Kidney (tissue), 14 donors: ENCODE data around the gene MAMLD1. TPM values are rescaled to one million over a fixed set of nuclear protein-coding genes. Genes with fewer than 3 reads are reported as not detected.

ENCODE experiments used
- DNase-seq, 5 donors: peaks; one replicate each; pipeline ENCODE4 v3.0.0-alpha.2; 2013 to 2020
- FAIRE-seq: peaks from 2 replicates; lab custom pipeline; 2012; peaks lifted over from hg19 to GRCh38; lab: Jason Lieb, UNC
- H3K27ac ChIP-seq, 2 donors: one replicate each; pipeline ENCODE4 v1.7.0; 2013; ENCODE audit warnings: low read depth in 2 of 2, low read length in 2 of 2, inconsistent platforms in 1 of 2
- H3K27me3 ChIP-seq: one replicate; pipeline ENCODE4 v1.7.1; 2013; ENCODE audit warnings: low read length, inconsistent platforms; ENCODE audit not compliant: control insufficient read depth, insufficient read depth
- H3K36me3 ChIP-seq, 3 donors: one replicate each; pipeline versions ENCODE4 v1.7.0 to v1.7.1; 2013; ENCODE audit warnings: low read length in 3 of 3, control low read depth in 1 of 3, inconsistent platforms in 1 of 3; ENCODE audit not compliant: insufficient read depth in 3 of 3, control insufficient read depth in 2 of 3
- H3K4me1 ChIP-seq, 3 donors: one replicate each; pipeline versions ENCODE4 v1.7.0 to v1.7.1; 2013; ENCODE audit warnings: low read length in 3 of 3, inconsistent platforms in 1 of 3, low read depth in 1 of 3; ENCODE audit not compliant: control insufficient read depth in 2 of 3, insufficient read depth in 2 of 3
- H3K4me3 ChIP-seq, 3 donors: one replicate each; pipeline versions ENCODE4 v1.7.0 to v1.8.1; 2013; ENCODE audit warnings: low read length in 3 of 3, control low read depth in 1 of 3, inconsistent platforms in 1 of 3
- H3K9ac ChIP-seq, 3 donors: one replicate each; pipeline versions ENCODE4 v1.7.0 to v1.7.1; 2013; ENCODE audit warnings: low read length in 3 of 3, control low read depth in 1 of 3, inconsistent platforms in 1 of 3
- H3K9me3 ChIP-seq, 3 donors: one replicate each; pipeline versions ENCODE4 v1.7.0 to v1.7.1; 2013; ENCODE audit warnings: low read length in 3 of 3, control low read depth in 1 of 3, inconsistent platforms in 1 of 3; ENCODE audit not compliant: control insufficient read depth in 2 of 3, insufficient read depth in 1 of 3
- intact Hi-C: fragments of 100-400 bp; cut with DNase I; formaldehyde crosslinking; loops from one replicate; pipeline ENCODE4 v1.11.1; 2022
- polyA plus RNA-seq: library from polyadenylated mRNA; stranded (reverse); fragments of 350-450 nt; fragmentation: Illumina TruSeq; extraction: RNeasy Lipid Tissue Mini Kit (QIAGEN cat#74804); gene quantifications from one replicate; pipeline ENCODE4 v1.2.3, GENCODE V29; 2014; ENCODE audit warnings: low read depth, low replicate concordance; ENCODE audit not compliant: insufficient read depth
- total RNA-seq: library from RNA; stranded (reverse); fragmentation: NEBNext Ultra II Directional; extraction: Animal tissue kit (Norgen Biotek cat#: 25700); gene quantifications from one replicate; pipeline ENCODE4 v1.2.1, GENCODE V29; 2021
- TF ChIP-seq, protein P1 (sequence below): IDR thresholded peaks from 3 replicates; pipeline ENCODE4 v1.5.1; 2012; ENCODE audit warnings: mild to moderate bottlenecking, moderate library complexity, borderline replicate concordance; ENCODE audit not compliant: insufficient read depth; ENCODE audit errors: extremely low read depth
- donor health status: control.
- donor health status: control.
- donor health status: control.
- donor health status: control.
- donor health status: control.
- donor health status: DM: yes; HTN: yes; CAD: no.
- donor health status: Normal renal cell carcinoma (clear cell type).

MAMLD1 gene
- total and polyA plus RNA-seq, 2 donors from 2014 or later: 1.4 to 6.5 TPM

DNA sequence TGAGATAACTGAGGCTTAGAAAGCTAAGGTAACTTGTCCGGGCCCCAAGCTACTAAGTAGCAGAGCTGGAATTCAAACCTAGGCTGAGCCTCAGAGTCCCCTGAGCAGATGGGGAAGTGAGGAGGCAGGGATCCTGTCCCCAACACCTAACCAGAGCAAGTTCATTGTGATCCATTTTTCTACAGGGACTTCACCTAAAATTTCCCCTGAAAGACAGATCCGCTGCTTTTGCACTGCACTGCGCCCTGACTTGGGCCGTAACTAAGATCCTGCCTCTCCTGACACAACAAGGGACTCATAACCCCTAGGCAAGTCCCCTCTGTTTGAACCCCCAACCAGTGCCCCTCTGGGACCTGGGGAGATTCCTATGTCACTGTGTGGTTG, 179.7 kb downstream of the MAMLD1 start:
- no peak overlapping the region for H3K27ac ChIP-seq
- intact Hi-C loops: no loop called here
- no peak overlapping the region for H3K4me3 ChIP-seq
- peaks cover 0 to 12% (median 0%) of the 10 kb centered on the region in 3 donors for H3K4me1 ChIP-seq
- H3K36me3 ChIP-seq: no peaks in the 10 kb centered on the region
- no peaks in the 10 kb centered on the region for H3K9me3 ChIP-seq
- FAIRE-seq: no peak
- no peaks in the 10 kb centered on the region for H3K27me3 ChIP-seq
- DNase-seq: no peak
- TF ChIP-seq, protein P1, sequence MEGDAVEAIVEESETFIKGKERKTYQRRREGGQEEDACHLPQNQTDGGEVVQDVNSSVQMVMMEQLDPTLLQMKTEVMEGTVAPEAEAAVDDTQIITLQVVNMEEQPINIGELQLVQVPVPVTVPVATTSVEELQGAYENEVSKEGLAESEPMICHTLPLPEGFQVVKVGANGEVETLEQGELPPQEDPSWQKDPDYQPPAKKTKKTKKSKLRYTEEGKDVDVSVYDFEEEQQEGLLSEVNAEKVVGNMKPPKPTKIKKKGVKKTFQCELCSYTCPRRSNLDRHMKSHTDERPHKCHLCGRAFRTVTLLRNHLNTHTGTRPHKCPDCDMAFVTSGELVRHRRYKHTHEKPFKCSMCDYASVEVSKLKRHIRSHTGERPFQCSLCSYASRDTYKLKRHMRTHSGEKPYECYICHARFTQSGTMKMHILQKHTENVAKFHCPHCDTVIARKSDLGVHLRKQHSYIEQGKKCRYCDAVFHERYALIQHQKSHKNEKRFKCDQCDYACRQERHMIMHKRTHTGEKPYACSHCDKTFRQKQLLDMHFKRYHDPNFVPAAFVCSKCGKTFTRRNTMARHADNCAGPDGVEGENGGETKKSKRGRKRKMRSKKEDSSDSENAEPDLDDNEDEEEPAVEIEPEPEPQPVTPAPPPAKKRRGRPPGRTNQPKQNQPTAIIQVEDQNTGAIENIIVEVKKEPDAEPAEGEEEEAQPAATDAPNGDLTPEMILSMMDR: no peak
- H3K9ac ChIP-seq: no peak overlapping the region

DNA sequence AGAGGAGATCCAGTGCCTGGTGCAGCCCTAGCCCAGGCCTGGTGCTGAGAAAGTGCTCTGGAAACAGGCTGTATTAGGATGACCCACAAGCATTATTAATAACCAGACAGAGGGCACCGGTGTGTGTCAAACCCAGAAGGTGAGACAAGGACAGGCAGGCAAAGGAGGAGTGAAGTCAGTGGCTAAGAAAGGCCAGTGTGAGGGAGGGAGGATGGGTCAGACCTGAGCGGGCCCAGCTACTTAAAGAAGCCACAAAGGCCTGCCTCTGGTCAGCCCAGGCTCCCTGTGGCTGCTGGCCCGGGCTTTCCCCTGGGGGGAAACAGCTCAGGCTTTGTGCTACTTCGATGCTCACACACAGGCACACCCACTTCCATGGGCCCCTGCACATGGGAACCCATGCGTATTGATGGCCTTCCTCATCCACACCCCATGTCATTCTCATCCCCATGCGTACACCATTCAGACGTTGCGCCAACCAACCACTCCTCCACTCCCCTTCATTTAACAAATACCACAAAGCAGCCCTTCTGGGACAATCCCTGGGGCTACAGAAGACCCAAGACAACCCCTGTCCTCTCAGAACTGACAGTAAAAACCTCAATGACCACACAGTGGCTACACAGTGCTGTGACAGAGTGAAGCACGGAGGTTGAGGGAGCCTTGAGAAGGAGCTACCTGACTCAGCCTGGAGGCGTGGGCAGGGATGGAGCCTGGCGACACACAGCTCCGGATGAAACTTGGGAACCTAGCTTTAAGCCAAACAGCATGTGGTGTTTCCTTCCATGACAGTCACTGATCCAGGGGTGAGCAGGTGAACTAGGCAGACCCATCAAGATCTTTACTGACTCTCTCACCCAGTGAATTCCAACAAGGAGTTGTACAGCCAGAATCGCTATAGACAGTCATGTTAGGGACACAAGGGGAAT, 180.4 kb downstream of the MAMLD1 start:
- H3K9me3 ChIP-seq: no peaks in the 10 kb centered on the region
- no peak for DNase-seq
- H3K36me3 ChIP-seq: no peaks in the 10 kb centered on the region
- intact Hi-C loops: no loop called here
- no peaks in the 10 kb centered on the region for H3K27me3 ChIP-seq
- TF ChIP-seq, protein P1: no peak
- no peak overlapping the region for H3K9ac ChIP-seq
- no peak overlapping the region for H3K27ac ChIP-seq
- no peak overlapping the region for H3K4me3 ChIP-seq
- FAIRE-seq: no peak
- H3K4me1 ChIP-seq: peaks cover 0 to 17% (median 0%) of the 10 kb centered on the region in 3 donors

DNA sequence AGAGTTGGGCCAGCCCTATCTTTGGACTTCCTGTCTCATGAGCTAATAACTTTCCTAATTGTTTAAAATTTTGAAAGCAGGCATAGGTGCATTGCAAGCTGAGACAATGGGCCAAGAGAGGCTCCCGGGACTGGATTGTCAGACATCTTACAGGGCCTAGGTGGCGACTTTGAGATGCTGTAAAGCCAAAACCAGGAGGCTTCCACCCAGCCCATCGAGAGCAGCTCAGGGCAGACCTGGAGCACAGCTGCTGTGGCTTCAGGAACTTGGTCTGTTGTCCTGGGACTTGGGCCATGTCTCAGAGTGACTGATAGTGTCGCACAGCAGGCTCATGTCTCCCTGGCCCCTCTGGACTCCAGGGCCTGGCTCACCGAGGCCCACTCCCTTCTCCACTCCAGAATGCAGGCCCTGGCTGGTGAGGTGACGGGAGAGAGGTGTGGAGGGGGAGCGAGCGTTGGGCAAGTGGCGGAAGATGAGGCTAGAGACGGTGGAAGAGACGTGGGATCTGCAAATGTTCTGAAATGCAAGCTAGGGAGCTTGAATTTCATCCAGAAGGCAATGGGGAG, 181.2 kb downstream of the MAMLD1 start:
- H3K4me3 ChIP-seq: no peak overlapping the region
- FAIRE-seq (no peak), DNase-seq (no peak)
- no peaks in the 10 kb centered on the region for H3K36me3 ChIP-seq
- H3K4me1 ChIP-seq: peaks cover 0 to 17% (median 0%) of the 10 kb centered on the region in 3 donors
- no peaks in the 10 kb centered on the region for H3K9me3 ChIP-seq
- intact Hi-C loops: no loop called here
- TF ChIP-seq, protein P1: no peak
- H3K9ac ChIP-seq: no peak overlapping the region
- no peak overlapping the region for H3K27ac ChIP-seq
- H3K27me3 ChIP-seq: no peaks in the 10 kb centered on the region
